Activated T-helper 2 cell treated with anti-CD3 and anti-CD28 coated beads, Interferon-gamma antibody, Interleukin-2, Interleukin-4, amounts not matched to agents 10 μg/mL and 5 μg/mL and 100 μg/mL, durations not matched to agents 14 hours and 24 hours and 36 hours (primary cell): ENCODE measurements around the gene CCDC142. TPM values are rescaled to one million over a fixed set of nuclear protein-coding genes. Genes with fewer than 3 reads are reported as not detected.

ENCODE experiments used
- DNase-seq: peaks from one replicate; pipeline ENCODE4 v3.0.0; 2021; ENCODE audit warnings: low spot score
- H3K27ac Mint-ChIP-seq: one replicate; pipeline ENCODE4 v1.8.0; 2021; ENCODE audit warnings: mixed read lengths
- H3K27me3 Mint-ChIP-seq: one replicate; pipeline ENCODE4 v1.8.0; 2021; ENCODE audit warnings: low read depth, mixed read lengths
- H3K36me3 Mint-ChIP-seq: one replicate; pipeline ENCODE4 v1.8.0; 2021; ENCODE audit warnings: low read depth, mixed read lengths
- H3K4me1 Mint-ChIP-seq: one replicate; pipeline ENCODE4 v1.8.0; 2021; ENCODE audit warnings: low read depth, mixed read lengths
- H3K4me3 Mint-ChIP-seq: one replicate; pipeline ENCODE4 v1.8.0; 2021; ENCODE audit warnings: low read depth, mild to moderate bottlenecking, moderate library complexity, mixed read lengths
- H3K9me3 Mint-ChIP-seq: one replicate; pipeline ENCODE4 v1.8.0; 2021; ENCODE audit warnings: mixed read lengths
- intact Hi-C: fragments of 100-400 bp; cut with micrococcal nuclease; formaldehyde crosslinking; loops from one replicate; pipeline ENCODE4 v1.15.1; 2023
- total RNA-seq: library from RNA; stranded (reverse); gene quantifications from 2 replicates; pipeline ENCODE4 v1.2.3, GENCODE V29; 2022

The CCDC142 gene
- total RNA-seq, 1 donor from 2014 or later: 26.9 TPM

DNA sequence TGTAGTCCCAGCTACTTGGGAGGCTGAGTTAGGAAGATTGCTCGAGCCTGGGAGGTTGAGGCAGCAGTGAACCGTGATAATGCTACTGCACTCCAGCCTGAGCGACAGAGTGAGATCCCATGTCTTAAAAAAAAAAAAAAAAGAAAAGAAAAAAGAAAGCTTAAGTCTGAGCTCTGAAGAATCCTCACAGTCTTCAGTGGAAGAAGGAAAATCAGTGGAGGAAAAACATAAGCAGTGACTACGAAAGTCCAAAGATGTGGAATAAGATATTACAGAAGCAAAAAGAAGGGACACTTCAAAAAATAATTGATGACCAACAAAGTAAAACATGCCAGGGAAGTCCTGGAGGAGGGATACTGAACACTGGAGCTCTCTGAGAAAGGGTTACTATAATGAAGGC lies 27.5 kb upstream of the CCDC142 start:
- peaks cover 35% of the 10 kb centered on the region for H3K4me1 Mint-ChIP-seq

DNA sequence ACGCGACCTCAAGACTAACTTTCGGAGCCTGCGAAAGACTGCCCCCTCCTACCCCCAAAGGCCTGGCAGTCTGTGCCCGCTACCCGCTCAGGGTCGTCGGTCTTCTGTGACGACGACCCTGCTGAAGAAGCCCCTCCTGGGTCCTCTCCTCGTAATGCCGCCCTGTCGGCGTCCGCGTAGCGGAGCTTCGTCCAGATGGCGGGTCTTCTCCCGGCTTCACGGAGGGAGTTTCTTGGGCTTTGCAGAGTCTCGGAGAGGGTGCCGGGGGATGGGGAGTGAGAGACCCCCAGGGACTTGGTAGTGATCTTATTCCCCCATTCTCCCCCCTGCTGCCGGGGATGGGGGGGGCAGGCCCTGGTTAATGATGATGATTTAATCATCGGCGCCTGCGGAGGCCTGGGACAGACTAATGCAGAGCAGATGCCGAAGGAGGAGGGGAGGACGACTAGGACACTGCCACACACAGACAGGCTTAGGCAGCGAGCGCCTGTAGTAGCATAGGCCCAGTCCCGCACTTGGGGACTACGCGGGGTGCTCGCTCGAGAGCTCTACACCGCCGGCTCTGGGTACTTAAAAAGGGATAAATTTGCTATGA lies 25.2 kb upstream of the CCDC142 start:
- H3K27ac Mint-ChIP-seq: peak overlapping the region; percentile 100

More for the DNA sequence above, 27.5 kb upstream of the CCDC142 start:
- H3K27me3 Mint-ChIP-seq: peaks cover 33% of the 10 kb centered on the region
- DNase-seq: no peak
- no peaks in the 10 kb centered on the region for H3K9me3 Mint-ChIP-seq
- H3K36me3 Mint-ChIP-seq: peaks cover 22% of the 10 kb centered on the region
- intact Hi-C loops: no loop called here
- no peak overlapping the region for H3K27ac Mint-ChIP-seq
- H3K4me3 Mint-ChIP-seq: no peak overlapping the region

GRCh38 chr2:74507145-74507925 lies 24.5 kb upstream of the CCDC142 start, which contains the start of gene PCGF1:
PCGF1 (minus strand) TSS chr2:74507695; CDS start chr2:74507668, 27 bp downstream.
- peaks cover 41% of the 10 kb centered on the region for H3K36me3 Mint-ChIP-seq
- peaks cover 52% of the 10 kb centered on the region for H3K4me1 Mint-ChIP-seq
- intact Hi-C loops: loop anchor here (1.0 kb wide), 2 partner anchors 22 to 49 kb away; partner anchors contain the start of genes AUP1, HTRA2 and WBP1
- peak; percentile 96 for DNase-seq
- H3K4me3 Mint-ChIP-seq: peak within 1 kb of the TSS; percentile 97
- H3K9me3 Mint-ChIP-seq: no peaks in the 10 kb centered on the region
- H3K27ac Mint-ChIP-seq: peak within 1 kb of the TSS; percentile 100
- peaks cover 24% of the 10 kb centered on the region for H3K27me3 Mint-ChIP-seq

More for the DNA sequence above, 25.2 kb upstream of the CCDC142 start:
- Mint-ChIP-seq H3K4me1 (peaks cover 47% of the 10 kb centered on the region), H3K27me3 (peaks cover 25% of the 10 kb centered on the region), H3K9me3 (no peaks in the 10 kb centered on the region), H3K36me3 (peaks cover 36% of the 10 kb centered on the region), H3K4me3 (peak overlapping the region; percentile 97)
- DNase-seq: no peak
- intact Hi-C loops: loop anchor here (1.0 kb wide), 2 partner anchors 21 to 50 kb away; partner anchors contain the start of genes AUP1, HTRA2 and WBP1

GRCh38 chr2:74505448-74506246 lies 22.8 kb upstream of the CCDC142 start:
- intact Hi-C loops: no loop called here
- peaks cover 56% of the 10 kb centered on the region for H3K36me3 Mint-ChIP-seq
- H3K4me1 Mint-ChIP-seq: peaks cover 55% of the 10 kb centered on the region
- no peak for DNase-seq
- H3K4me3 Mint-ChIP-seq: peak overlapping the region; percentile 59
- H3K27ac Mint-ChIP-seq: no peak overlapping the region
- peaks cover 25% of the 10 kb centered on the region for H3K27me3 Mint-ChIP-seq
- H3K9me3 Mint-ChIP-seq: no peaks in the 10 kb centered on the region

DNA sequence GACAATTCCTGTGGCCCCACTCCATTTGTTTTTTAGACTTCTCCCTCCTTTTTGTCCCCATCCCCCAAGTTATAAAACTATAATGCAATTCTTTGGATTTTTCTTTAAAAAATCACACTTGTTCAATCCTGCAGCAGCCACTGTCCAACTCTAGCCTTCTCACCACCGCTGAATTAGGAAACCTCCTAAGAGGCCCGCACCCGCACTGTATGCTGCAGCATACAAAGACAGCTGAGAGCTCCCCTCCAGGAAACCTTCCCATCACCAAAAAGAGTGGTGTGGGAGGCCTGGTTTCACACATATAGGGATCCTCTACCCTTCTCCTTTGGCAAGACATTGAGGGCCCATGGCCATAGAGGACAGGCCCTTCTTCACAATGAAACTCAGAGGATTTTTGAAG lies 21.8 kb upstream of the CCDC142 start:
- no peak for DNase-seq
- Mint-ChIP-seq H3K36me3 (peaks cover 65% of the 10 kb centered on the region), H3K4me1 (peaks cover 49% of the 10 kb centered on the region), H3K4me3 (peak overlapping the region; percentile 58), H3K9me3 (no peaks in the 10 kb centered on the region), H3K27ac (peak overlapping the region; percentile 18), H3K27me3 (peaks cover 22% of the 10 kb centered on the region)
- intact Hi-C loops: no loop called here

GRCh38 chr2:74503506-74504475 lies 21.0 kb upstream of the CCDC142 start:
- H3K36me3 Mint-ChIP-seq: peaks cover 65% of the 10 kb centered on the region
- H3K4me1 Mint-ChIP-seq: peaks cover 52% of the 10 kb centered on the region
- no peaks in the 10 kb centered on the region for H3K9me3 Mint-ChIP-seq

GRCh38 chr2:74502720-74503505 lies 20.1 kb upstream of the CCDC142 start:
- H3K4me1 Mint-ChIP-seq: peaks cover 51% of the 10 kb centered on the region

More at GRCh38 chr2:74503506-74504475, 21.0 kb upstream of the CCDC142 start:
- H3K27me3 Mint-ChIP-seq: peaks cover 26% of the 10 kb centered on the region
- H3K4me3 Mint-ChIP-seq: peak overlapping the region; percentile 71
- intact Hi-C loops: no loop called here
- DNase-seq: no peak
- H3K27ac Mint-ChIP-seq: peak overlapping the region; percentile 18

GRCh38 chr2:74502147-74502719 lies 19.4 kb upstream of the CCDC142 start:
- H3K4me3 Mint-ChIP-seq: peak overlapping the region; percentile 71
- H3K27ac Mint-ChIP-seq: no peak overlapping the region
- peaks cover 54% of the 10 kb centered on the region for H3K4me1 Mint-ChIP-seq
- peaks cover 30% of the 10 kb centered on the region for H3K27me3 Mint-ChIP-seq
- no peak for DNase-seq
- H3K9me3 Mint-ChIP-seq: no peaks in the 10 kb centered on the region
- intact Hi-C loops: no loop called here
- H3K36me3 Mint-ChIP-seq: peaks cover 62% of the 10 kb centered on the region

More at GRCh38 chr2:74502720-74503505, 20.1 kb upstream of the CCDC142 start:
- DNase-seq: no peak
- Mint-ChIP-seq H3K4me3 (peak overlapping the region; percentile 71), H3K9me3 (no peaks in the 10 kb centered on the region), H3K27me3 (peaks cover 30% of the 10 kb centered on the region), H3K36me3 (peaks cover 65% of the 10 kb centered on the region), H3K27ac (peak overlapping the region; percentile 62)
- intact Hi-C loops: no loop called here

DNA sequence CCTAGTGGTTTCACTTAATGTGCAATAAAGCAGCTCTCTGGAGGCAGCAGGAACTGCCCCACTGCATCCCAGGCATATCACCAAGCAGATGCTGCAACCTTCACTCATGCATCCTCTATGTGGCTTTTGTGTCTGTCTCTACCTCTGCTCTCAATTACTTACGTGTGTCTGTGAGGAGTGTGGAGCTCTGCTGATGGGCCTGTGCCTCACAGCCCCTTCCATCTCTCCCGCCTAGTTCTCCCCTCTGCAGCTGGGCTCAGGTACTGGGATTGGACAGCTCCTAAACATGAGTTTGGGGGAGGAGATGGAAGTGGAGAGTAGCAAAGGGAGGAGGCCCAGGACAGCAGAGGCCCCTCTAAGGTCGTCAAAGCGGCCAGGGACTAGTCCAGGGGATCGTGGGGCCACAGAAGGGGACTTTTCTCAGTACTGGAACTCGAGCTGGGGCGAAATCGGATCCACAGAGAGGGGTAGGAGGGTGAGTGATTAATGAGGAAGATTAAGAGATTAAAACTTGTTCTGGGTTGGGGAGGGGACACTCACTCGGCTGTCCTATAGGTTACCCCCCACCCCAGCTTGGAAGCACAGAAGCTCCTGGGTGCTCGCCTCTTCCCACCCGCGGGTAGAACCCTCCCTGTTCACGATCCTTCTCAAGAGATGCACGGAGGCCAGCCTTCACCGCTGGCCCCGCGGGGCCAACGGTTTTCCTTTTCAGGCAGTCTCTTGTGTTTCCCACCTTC lies 18.7 kb upstream of the CCDC142 start:
- intact Hi-C loops: no loop called here
- H3K4me1 Mint-ChIP-seq: peaks cover 48% of the 10 kb centered on the region

GRCh38 chr2:74500578-74500946 lies 17.8 kb upstream of the CCDC142 start:
- Mint-ChIP-seq H3K36me3 (peaks cover 49% of the 10 kb centered on the region), H3K27ac (no peak overlapping the region), H3K4me3 (no peak overlapping the region), H3K4me1 (peaks cover 45% of the 10 kb centered on the region), H3K27me3 (peaks cover 30% of the 10 kb centered on the region), H3K9me3 (no peaks in the 10 kb centered on the region)
- no peak for DNase-seq
- intact Hi-C loops: no loop called here

More for the DNA sequence above, 18.7 kb upstream of the CCDC142 start:
- Mint-ChIP-seq H3K36me3 (peaks cover 55% of the 10 kb centered on the region), H3K27ac (no peak overlapping the region), H3K27me3 (peaks cover 30% of the 10 kb centered on the region), H3K9me3 (no peaks in the 10 kb centered on the region), H3K4me3 (peak overlapping the region; percentile 67)
- no peak for DNase-seq
